ENCODE data around the gene TMIGD3.

DNA sequence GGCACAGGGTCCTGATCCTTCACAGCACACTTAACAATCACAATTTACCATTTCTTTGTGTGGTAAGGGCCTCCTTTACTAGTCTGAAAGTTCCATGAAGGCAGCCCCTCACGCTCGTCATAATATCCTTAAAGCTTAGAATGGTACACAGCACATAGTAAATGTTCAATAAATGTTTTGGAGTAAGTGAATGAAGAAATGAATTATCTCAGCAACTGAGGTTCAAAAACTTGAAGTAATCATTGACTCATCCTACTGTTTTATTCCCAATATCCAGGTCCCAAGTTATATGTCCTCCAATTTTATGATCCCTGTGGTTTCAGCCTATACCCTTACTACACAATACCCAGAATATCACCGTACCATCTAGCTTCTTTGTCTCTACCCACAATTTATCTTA is 31.9 kb downstream of the TMIGD3 start:
- TF ChIP-seq, protein P1, sequence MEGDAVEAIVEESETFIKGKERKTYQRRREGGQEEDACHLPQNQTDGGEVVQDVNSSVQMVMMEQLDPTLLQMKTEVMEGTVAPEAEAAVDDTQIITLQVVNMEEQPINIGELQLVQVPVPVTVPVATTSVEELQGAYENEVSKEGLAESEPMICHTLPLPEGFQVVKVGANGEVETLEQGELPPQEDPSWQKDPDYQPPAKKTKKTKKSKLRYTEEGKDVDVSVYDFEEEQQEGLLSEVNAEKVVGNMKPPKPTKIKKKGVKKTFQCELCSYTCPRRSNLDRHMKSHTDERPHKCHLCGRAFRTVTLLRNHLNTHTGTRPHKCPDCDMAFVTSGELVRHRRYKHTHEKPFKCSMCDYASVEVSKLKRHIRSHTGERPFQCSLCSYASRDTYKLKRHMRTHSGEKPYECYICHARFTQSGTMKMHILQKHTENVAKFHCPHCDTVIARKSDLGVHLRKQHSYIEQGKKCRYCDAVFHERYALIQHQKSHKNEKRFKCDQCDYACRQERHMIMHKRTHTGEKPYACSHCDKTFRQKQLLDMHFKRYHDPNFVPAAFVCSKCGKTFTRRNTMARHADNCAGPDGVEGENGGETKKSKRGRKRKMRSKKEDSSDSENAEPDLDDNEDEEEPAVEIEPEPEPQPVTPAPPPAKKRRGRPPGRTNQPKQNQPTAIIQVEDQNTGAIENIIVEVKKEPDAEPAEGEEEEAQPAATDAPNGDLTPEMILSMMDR (IDR thresholded peaks at IDR 0.05; ENCODE audit: borderline replicate concordance, extremely low read depth, low read length, poor library complexity, severe bottlenecking), result no peak
- no peak for TF ChIP-seq EZH2 (IDR thresholded peaks at IDR 0.05; ENCODE audit: borderline replicate concordance, low read depth, low read length, severe bottlenecking)

Data from DND-41 (cell line).